ENCODE results near the gene AGAP3.
A peak's percentile ranks its signal among the peaks of the same experiment; 100 is the strongest.

The AGAP3 gene

GRCh38 chr7:151074817-151075661, 11.2 kb upstream of the AGAP3 start:
- DNase-seq: no peak

- DNase-seq: no peak
These were observed 10.7 kb upstream of the AGAP3 start for GRCh38 chr7:151075662-151075971.

GRCh38 chr7:151075978-151076426, 10.3 kb upstream of the AGAP3 start:
- DNase-seq: no peak

- no peak for DNase-seq
These were observed 9.2 kb upstream of the AGAP3 start for GRCh38 chr7:151076863-151077704.

GRCh38 chr7:151077705-151078232, 8.5 kb upstream of the AGAP3 start:
- no peak for DNase-seq

GRCh38 chr7:151078233-151079040, 7.8 kb upstream of the AGAP3 start:
- no peak for DNase-seq

- DNase-seq: no peak
These were observed 6.9 kb upstream of the AGAP3 start for GRCh38 chr7:151079199-151079910.

GRCh38 chr7:151080067-151080521, 6.2 kb upstream of the AGAP3 start:
- DNase-seq: peak; percentile 14

- DNase-seq: peak; percentile 81
These were observed 5.6 kb upstream of the AGAP3 start, which contains the start of gene FASTK for GRCh38 chr7:151080522-151081169. FASTK (minus strand) TSS chr7:151080809; CDS start chr7:151080766, 43 bp downstream.

GRCh38 chr7:151081170-151082101, 4.8 kb upstream of the AGAP3 start:
- DNase-seq: no peak

- no peak for DNase-seq
These were observed 3.9 kb upstream of the AGAP3 start for GRCh38 chr7:151082141-151083070.

GRCh38 chr7:151083071-151083823, 3.0 kb upstream of the AGAP3 start, which contains the start of gene TMUB1:
TMUB1 (minus strand) TSS chr7:151083493; CDS start chr7:151082563, 930 bp downstream.
- peak; percentile 52 for DNase-seq

- no peak for DNase-seq
These were observed 2.5 kb upstream of the AGAP3 start for GRCh38 chr7:151083824-151084160.

- no peak for DNase-seq
These were observed 965 bp upstream of the AGAP3 start for GRCh38 chr7:151085329-151085690.

- DNase-seq: peak; percentile 11
These were observed 548 bp downstream of the AGAP3 start for GRCh38 chr7:151086802-151087244.

- peak; percentile 37 for DNase-seq
These were observed 1.2 kb downstream of the AGAP3 start for GRCh38 chr7:151087245-151088018.

Measured in MV-4-11 (cell line).